HG03571 (cell line): Measurements from ENCODE around the gene FAM83C.

ENCODE experiments used
- ATAC-seq: cut with Tn5 transposase; IDR thresholded peaks from one replicate; pipeline ENCODE4 v1.9.1; 2021; ENCODE audit not compliant: unreplicated experiment

Gene FAM83C

GRCh38 chr20:35299780-35300179 lies 7.6 kb upstream of the FAM83C start:
- no peak for ATAC-seq

DNA sequence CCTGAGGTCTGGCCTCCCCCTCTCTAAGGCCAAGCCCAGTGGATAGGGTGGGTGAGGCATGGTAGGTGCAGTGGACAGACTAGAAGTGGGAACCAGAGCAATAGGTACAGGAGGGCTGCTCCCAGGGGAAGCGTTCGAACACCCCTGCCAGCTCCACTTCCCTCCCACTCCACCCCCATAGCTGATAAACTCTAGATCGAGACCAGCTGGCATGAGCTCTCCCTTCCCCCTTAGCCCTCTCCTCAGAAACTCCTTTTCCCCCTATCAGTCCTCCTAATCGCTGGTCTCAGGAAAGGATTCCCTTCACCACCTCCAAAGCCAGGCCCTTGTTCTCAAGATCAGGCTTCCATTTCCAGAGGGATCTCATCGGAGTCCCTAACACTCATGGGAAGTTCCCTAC lies 6.0 kb upstream of the FAM83C start:
- no peak for ATAC-seq

DNA sequence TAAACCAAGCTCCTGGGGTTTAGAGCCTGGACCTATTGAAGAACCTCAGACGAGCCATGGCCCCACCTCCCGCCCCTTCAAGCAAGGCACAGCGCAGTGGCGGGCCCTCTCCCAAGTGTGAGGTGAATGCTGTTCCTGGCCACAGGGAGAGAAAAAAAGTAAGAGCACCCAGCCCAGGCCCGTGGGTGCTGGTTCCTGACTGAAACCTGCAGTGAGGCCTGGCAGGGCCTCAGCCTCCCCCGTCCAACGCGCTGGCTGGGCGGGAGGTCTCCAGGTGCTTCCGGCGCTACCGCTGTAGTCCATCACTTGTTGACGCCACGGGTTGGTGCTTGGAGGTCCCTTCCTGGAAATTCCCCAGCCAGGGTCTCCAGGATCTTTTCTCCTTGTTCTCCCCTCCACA lies 5.5 kb upstream of the FAM83C start:
- no peak for ATAC-seq

GRCh38 chr20:35297155-35297554 lies 4.9 kb upstream of the FAM83C start:
- ATAC-seq: no peak

- no peak for ATAC-seq
Measured at GRCh38 chr20:35296101-35296554, 3.9 kb upstream of the FAM83C start.

GRCh38 chr20:35295674-35296073 lies 3.4 kb upstream of the FAM83C start:
- no peak for ATAC-seq

DNA sequence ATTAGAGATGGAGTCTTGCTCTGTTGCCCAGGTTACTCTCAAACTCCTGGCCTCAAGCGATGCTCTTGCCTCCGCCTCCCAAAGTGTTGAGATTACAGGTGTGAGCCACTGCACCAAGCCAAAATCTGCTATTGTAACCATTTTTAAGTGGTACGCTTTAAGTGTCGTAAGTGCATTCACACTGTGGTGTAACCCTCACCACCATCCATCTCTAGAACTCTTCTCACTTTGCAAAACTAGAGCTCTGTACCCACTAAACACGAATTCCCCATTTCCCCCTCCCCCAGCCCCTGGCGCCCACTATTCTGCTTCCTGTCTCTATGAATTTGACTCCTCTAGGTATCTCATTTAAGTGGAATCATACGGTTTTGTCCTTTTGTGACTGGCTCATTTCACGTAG lies 2.8 kb upstream of the FAM83C start:
- no peak for ATAC-seq

GRCh38 chr20:35294293-35294685 lies 2.1 kb upstream of the FAM83C start:
- no peak for ATAC-seq

DNA sequence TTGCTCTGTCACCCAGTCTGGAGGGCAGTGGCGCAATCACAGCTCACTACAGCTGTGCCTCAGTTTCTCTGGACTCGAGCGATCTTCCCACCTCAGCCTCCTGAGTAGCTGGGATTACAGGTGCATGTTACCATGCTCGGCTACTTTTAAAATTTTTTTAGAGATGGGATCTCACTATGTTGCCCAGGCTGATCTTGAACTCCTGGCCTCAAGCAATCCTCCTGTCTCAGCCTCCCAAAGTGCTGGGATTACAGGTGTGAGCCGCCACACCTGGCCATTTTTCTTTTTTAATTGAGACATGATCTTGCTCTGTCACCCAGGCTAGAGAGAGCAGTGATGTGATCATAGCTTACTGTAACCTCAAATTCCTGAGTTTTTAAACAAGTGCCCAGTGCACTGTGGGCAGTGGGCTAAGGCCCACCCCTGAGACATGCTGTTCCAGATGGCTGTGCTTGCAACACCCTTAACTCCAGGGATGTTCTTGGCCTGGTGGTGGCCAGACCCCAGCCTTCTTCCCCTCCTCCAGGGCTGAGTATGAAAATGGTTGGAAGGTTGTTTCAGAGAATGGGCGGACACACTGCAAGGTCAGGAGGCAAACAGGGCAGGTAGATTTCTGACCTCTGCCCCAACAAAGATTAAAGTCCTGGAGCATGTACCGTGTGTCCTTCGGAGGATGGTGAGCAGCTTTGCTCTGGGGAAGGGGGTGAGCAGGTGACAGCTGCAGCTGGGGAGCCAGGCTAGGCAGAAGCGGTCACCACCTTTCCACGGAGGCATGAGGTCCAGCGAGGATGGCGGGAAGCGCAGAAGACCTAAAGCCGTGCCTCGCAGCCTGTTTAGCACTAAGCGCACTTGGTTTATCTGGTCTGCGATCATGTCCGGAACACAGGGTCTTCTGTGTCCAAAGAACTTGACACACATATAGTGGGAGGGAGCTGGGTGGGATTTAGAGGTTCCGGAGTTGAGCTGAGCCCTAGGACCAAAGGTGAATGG lies 1.4 kb upstream of the FAM83C start:
- ATAC-seq: no peak

DNA sequence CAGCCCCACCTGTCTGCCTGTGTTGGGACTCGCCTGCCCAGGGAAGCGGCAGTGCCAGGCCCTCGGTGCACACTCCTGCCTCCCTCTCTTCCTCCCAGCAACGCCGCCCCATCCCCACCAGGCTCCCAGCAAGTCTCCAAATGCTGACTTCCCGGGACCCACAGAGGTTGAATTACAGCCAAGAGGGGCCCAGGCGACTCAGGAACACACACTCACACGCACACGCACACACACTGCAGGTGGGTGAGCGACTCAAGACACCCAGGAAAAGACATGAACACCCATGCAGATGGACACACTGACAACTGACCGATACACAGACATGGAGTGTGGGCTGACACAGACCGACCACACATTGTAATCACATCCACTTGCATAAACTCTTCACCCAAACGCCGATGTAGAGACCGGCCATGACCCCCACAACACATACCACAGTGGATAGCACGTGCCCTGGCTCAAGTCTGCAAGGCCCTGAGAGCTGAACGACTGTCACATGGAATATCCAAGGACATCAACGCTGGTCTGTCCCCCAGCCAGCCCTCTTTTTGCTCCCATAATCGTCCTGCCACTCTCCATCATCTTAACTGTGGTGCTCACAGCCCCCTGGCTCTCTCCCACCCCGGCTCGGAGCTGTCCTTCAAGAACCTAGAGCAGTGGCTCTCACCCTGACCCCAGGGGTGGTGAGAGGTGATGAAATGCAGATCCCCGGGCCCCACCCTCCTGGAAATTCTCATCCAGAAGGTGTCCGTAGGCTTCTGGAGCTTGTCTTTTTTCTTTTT lies 470 bp upstream of the FAM83C start:
- no peak for ATAC-seq

DNA sequence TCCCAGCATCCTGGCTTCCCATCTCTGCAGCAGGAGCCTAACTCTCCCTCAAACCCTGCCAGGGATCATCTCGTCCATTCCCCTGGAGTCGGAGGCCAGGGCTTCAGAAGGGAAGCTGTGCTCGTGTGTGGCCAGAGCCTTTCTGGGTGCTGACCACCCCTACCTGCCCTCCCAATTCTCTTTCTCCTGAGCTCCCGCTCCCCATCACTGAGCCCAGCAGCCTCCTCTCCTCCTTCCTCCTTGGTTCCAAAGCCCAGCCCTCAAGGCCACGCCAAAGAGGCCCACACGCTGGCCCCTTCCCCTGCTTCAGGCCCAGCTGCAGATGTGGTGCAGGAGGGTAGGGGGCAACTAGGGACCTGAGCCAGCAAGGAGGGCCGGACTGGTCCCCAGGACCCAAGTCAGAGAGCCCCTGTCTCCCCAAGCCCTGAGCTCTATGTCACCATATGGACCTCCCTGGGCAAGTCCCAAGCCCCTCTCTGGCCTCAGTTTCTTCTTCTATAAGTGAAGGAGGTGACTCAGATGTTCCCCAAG lies 1.3 kb downstream of the FAM83C start:
- no peak for ATAC-seq

GRCh38 chr20:35290186-35290886 lies 1.9 kb downstream of the FAM83C start:
- no peak for ATAC-seq

- no peak for ATAC-seq
Measured at GRCh38 chr20:35288325-35289060, 3.7 kb downstream of the FAM83C start.

DNA sequence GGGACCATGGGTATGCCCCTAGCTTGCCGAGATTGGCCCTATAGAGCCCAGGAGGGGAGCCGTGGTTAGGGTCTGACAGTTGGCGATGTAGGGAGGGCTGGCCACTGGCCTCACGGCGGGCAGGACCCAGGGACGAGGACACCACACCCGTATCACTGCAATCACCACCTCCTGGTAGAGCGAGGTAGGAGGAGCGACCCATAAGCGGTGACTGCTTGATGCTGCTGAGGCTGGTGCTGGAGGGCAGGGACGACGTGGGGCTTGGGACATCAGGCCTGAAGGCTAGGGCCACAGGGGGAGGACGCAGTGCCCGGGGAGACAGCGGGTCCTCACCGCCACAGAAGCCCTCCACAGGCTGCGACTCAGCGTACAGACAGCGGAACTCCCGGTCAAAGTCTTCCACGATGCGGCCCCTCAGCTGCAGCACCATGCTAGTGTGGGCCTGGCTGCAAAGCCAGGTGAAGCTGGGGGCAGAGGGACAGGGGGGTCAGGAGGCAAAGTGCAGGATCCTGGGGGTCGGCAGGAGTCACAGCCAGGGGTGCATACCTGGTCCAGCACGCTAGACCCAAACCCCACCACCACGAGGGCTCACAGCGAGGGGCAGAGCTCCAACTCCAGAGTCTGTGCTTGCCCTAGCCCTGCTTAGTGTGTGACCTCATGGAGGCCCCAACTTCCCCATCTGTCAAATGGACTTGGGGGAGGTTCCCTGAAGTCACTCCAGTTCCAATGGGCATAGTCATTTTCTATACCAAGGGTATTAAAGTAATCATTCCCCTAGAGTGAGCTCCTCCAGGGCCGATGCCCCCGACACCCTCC lies 4.5 kb downstream of the FAM83C start:
- no peak for ATAC-seq

- ATAC-seq: no peak
Measured at GRCh38 chr20:35286899-35287508, 5.2 kb downstream of the FAM83C start.

DNA sequence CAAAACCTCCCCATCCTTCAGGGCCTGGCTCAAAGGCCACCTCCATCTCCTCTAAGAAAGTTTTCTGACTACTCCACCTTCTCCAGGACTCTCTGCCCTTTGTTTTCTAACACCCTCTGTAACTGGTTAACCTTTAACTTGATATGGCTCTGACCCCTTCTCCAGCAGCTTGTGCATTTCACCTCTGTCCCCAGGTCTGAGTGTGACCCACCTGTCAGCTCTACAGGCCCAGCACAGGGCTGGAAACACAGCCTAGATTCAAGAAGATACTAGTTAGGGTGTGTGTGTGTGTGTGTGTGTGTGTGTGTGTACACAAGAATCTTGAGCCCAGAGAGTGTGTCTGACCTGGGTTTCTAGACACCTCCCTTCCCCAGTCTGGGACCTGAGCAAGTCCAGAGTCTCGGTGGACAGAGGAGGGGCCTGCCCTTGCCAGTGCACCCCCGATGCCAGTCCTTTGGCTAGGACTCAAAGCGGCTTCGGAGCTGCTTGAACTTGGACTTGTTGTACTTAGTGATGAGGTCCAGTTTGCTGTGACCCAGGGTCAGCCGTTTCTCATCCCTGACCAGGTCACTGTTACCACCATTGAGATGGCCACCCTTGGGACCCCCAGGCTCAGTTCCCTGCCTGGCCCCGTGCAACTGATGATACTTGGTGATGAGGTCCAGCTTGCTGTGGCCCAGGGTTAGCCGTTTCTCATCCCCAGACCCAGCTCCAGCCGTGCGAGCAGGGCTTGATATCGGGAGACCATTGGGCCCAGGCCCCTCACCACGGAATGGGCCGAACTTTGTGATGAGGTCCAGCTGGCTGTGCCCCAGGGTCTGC lies 5.9 kb downstream of the FAM83C start:
- no peak for ATAC-seq

DNA sequence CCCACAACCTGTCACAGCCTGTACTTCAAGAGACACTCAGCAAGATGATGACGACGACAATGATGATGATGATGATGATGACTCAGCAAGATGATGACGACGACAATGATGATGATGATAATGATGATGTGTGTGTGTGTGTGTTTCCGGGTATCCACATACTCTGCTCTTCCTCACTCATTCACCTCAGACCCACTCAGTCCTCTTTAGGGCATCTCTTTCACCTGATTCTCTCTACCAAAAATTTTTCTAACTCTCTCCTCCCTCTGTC lies 6.5 kb downstream of the FAM83C start:
- ATAC-seq: no peak

DNA sequence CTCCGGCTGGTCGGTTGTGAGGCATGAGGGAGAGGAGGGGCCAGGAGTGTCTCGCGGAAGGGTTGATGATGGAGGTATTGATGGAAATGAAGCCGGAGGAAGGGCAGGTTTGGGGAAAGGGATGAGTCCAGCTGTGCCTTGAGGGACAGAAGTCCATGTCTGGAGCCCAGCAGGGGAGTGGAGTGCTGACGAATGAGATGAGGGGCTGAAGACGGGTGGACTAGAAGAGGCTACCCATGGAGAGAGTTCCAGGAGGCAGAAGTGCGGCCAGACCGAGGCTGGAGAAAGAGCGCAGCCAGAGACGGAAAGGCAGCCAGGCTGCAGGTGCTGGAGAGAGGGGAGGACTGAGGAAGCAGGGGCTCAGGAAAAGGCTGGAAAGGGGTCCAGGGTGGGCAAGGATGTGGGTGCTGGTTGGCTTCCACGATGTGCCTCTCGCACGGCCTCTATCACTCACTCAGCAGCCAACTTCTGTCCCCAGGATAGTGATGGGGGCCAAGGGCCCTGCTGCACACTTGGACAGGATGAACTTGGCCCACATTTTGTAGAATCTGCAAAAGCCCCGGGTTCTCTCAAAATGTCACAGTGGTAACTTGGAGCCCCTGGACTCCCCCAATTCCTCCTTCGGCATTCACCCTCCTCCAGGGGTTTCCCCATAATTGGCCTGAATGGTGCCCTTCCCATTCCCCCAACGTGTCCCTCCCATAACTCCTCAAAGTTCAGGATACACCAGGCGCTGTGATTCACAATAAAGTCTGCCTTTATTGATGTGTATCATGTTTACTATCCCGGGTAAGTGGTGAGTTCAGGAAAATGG lies 7.0 kb downstream of the FAM83C start:
- ATAC-seq: no peak
